Right lung (tissue), 5 donors: ENCODE results near the gene PLEKHG5. TPM values are rescaled to one million over a fixed set of nuclear protein-coding genes. Genes with fewer than 3 reads are reported as not detected.
"Not testable (repeated sequence)": the region's sequence is repeated elsewhere in the genome, so short reads cannot be mapped to it uniquely, and the experiment has no call there.

Source experiments
- DNase-seq, 2 donors: peaks; one replicate each; pipeline ENCODE4 v3.0.0-alpha.2; 2013
- polyA plus RNA-seq, 5 donors: library from polyadenylated mRNA; unstranded; fragments of 120-200 nt; gene quantifications; one replicate each; pipeline versions ENCODE4 v1.2.1 to v1.2.3, GENCODE V29; 2013; ENCODE audit warnings: inconsistent platforms in 1 of 5, low replicate concordance in 1 of 5; ENCODE audit not compliant: insufficient read length in 5 of 5, insufficient read depth in 1 of 5

The PLEKHG5 gene
- polyA plus RNA-seq, 5 donors, result 20.0 to 33.7 (median 28.7) TPM

- DNase-seq, result no peak
These were observed 44.2 kb downstream of the PLEKHG5 start for GRCh38 chr1:6447016-6447817.

DNA sequence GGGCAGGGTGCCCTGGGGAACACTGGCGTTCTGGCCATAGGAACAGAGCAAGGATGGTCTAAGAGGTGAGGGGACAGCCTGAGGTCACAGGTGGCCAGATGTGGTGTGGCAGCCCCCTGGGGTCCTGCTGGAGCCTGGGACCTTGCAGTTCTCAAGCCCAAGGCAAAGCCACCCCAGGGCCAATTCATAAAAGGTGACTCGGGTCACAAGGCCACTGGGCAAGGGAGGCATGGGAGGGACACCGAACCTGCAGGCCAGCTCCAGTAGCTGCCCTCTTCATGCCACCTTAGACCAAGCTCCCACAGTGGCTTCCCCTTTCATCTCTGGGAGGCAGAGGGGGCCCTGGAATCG, 44.8 kb downstream of the PLEKHG5 start:
- DNase-seq, result no peak

DNA sequence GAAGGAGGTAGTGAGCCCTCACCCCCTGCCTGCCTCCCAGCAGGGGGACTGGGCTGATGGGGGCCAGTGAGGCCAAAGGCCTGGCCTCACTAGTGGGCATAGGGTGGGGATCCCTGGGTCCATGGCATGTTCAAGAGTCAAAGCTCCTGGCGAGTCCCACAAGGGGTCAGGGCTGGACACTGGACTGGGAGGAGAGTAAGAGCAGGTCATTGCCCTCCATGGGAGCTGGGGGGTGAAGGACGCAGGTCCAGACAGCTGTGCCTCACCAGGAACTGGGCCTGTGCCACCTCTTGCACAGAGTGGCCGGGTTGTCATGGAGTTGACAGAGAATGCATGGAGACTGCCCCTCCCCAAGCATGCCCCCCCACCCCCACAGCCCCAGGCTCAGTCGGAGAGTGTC, 45.5 kb downstream of the PLEKHG5 start:
- DNase-seq, result not testable (repeated sequence)

DNA sequence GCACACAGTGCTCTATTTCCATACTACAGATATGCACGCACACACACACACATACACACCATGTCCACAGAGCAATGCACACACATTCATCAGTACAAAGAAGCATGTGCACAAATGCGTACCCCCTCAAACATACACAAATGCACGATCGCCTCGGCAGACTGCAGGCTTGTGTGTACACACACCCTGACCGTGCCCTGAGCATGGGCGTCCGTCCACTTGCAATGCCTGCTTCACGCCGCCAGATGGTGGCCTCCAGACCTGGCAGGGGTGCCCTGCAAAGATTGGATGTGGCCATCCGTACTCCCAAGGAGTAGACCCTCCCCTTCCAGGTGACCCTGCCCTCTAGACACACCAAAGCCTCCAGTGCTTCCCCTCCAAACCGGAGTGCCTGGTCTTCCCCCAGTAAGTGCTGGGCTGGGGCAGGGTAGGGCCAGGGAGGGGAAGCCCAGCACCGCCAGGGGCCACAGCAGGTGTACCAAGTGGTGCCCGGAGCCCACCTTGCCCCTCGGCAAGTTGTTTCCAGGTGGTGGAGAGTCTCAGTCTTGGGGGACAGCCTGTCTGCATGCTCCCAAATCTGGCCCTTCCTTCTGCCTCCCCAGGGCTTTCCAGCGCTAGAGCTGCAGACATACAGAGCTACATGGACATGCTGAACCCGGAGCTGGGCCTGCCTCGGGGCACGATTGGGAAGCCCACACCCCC, 46.3 kb downstream of the PLEKHG5 start:
- DNase-seq, result no peak

DNA sequence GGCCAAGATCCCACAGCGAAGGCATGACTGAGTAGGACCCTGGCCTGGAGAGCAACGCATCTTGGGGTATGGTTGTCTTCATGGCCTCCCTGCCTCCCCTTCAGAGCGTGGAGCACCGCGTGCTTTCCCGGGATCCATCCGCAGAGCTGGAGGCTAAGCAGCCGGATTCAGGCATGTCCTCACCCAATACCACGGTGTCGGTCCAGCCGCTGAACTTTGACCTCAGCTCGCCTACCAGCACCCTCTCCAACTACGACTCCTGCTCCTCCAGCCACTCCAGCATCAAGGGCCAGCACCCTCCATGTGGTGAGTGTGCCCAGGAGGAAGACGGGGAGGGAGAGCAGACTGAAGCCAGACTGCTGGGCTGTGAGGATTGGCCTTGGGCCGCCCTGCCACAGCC, 47.1 kb downstream of the PLEKHG5 start:
- no peak for DNase-seq

DNA sequence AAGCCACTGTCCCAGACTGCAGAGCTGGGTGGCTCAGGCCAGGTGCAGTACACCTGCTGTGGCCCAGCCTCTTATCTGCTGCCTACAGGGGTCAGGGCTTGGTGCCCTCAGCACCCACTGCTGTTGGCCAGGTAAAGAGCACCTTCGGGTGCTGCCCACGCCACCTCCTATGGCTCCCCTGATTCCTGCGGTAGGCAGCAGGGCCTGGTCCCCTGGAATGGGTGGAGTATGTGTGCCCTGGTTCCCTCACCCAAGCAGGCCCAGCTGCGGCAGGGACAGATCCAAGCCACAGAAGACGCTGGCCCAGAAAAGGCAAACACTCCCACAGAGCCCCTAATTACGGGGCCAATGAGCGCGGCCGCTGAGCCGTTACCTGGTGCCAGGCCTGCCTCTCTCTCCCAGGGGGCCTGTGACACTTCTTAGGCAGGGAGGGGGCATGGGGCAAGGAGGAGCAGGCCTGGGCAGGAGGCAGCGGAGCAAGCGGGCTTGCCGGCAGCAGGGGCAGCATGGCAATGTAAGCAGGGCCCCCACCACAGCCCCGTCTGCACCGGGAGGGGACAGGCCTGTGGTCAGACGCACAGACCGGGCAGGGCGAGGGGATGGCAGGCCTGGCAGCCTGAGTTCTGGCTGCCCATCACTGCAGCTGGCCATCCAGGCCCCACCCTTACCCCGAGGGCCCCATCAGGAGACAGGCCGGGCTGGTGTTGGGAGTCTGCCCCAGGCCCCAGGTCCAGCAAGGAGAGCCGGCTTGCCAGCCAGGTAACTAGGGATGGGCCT, 47.9 kb downstream of the PLEKHG5 start:
- DNase-seq, result no peak

DNA sequence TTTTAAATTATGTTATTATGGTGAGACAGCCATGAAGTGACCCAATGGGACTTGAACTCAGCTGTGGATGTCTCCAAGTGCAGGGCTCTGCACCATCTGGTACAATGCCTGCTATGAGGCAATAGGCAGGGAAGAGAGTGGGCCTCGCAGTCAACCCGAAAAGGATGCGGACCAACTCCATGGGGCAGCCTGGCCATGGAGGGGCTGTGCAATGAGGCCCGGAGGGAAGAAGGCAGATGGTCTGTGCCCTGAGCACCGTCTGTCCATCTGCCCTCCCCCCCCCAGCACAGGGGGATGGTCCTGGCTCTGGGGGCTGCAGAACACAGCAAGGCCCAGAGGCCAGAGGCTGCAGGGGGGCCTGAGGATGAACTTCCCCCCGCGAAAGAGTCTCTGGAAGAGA, 49.9 kb downstream of the PLEKHG5 start:
- DNase-seq, result no peak

GRCh38 chr1:6440198-6441126, 51.0 kb downstream of the PLEKHG5 start:
- no peak for DNase-seq

GRCh38 chr1:6438047-6438525, 53.4 kb downstream of the PLEKHG5 start:
- no peak for DNase-seq

DNA sequence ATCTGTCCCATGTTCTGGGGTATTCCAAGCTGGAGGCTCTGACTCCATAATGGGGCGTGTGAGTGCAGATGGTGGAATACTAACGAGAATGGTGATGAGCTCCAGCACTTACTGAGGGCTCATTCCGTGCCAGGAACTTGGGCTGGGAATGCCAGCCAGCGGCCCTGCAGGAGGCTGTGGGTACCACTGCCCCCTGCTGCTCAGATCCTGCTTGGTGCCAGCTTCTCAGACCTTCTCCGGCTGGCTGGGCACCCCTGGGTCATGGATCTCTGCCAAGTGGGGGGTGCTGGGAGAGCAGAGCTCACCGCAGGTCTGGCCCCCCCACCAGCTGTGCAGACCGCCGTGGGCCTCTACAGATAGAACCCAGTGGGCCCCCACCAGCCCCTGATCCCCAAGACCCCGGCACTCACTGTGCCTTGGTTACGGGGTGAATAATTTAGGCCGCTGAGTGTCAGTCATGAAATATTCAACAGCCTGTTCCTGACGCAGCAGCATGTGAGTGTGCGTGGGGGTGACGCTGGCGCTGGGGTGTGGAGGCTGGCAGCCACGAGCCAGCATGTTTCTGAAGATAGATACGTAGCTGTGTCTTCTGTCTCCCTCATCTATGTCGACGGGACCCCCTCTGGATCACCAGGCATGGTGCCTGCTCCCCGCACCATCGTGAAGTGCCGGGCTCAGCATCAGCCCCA, 54.3 kb downstream of the PLEKHG5 start:
- not testable (repeated sequence) for DNase-seq

GRCh38 chr1:6436277-6436676, 55.2 kb downstream of the PLEKHG5 start:
- not testable (repeated sequence) for DNase-seq

GRCh38 chr1:6435547-6435946, 55.9 kb downstream of the PLEKHG5 start:
- DNase-seq, result no peak

- DNase-seq, result no peak
These were observed 56.3 kb downstream of the PLEKHG5 start for GRCh38 chr1:6435129-6435528.

GRCh38 chr1:6434186-6434585, 57.3 kb downstream of the PLEKHG5 start:
- no peak for DNase-seq

- DNase-seq, result not testable (repeated sequence)
These were observed 59.6 kb downstream of the PLEKHG5 start for GRCh38 chr1:6431645-6432579.

- not testable (repeated sequence) for DNase-seq
These were observed 61.6 kb downstream of the PLEKHG5 start for GRCh38 chr1:6429660-6430411.

DNA sequence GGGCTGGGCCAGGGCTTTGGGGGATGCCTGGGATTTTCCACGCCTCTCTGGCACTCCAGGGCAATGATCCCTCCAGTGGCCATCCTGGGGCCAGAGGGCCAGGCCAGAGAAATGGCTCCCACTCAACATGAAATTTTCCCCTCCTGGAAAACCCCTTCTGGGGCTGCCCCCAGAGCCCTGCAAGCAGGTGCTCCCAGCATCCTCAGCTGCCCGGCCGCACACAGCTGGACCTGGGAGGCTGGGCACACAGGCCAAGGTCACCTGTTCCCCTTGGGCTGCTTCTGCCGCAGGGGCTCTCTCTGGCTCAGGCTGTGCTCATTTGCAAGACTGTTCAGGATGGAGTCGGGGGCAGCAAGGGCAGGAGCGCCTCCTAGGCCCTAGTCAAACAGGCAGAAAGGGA, 63.0 kb downstream of the PLEKHG5 start:
- not testable (repeated sequence) for DNase-seq
